ENCODE measurements around the gene KIRREL1.

DNA sequence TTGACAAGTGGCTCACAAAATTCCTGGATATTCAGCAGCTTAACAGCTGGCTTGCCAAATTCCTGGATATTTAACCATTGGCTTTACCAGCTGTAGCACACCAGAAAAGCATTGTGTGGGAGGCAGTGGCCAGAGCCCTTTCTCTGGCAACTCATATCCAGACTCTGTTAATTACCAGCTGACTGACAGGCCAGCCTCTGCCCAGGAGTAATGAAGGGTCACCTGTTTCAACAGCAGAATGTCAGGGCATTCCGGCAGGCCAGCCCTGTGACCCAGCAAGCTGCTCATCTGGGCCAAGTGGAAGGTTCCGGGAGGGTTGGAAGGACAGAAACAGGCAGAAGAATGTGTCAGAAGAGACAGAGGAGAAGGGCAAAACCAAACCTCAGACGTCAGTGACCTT is 35.2 kb upstream of the KIRREL1 start:
- TF ChIP-seq POLR2AphosphoS5 (IDR thresholded peaks at IDR 0.05; ENCODE audit: low read depth, low read length): no peak
- TF ChIP-seq POLR2A (IDR thresholded peaks at IDR 0.05; ENCODE audit: low read depth, low read length): no peak
- no peak for TF ChIP-seq SPI1 (IDR thresholded peaks at IDR 0.05; ENCODE audit: low read depth, low read length)
- no peak for TF ChIP-seq TAF1 (IDR thresholded peaks at IDR 0.05; ENCODE audit: low read depth, low read length)
- TF ChIP-seq PAX5 (IDR thresholded peaks at IDR 0.05; ENCODE audit: insufficient read depth, low read length, severe bottlenecking): no peak
